PC-9 (cell line): ENCODE results near the gene ACBD5.

ENCODE experiments used
- EZH2 ChIP-seq: fragments of 200-600 bp; sonication (generic); IDR thresholded peaks from 2 replicates; pipeline ENCODE4 v1.8.0; 2017; ENCODE audit warnings: antibody characterized with exemption, low read depth
- TF ChIP-seq, protein P1 (sequence below): fragments of 200-600 bp; sonication (generic); conservative IDR thresholded peaks from 2 replicates; pipeline ENCODE4 v1.6.1; 2017; ENCODE audit warnings: mixed run types, antibody characterized with exemption, mild to moderate bottlenecking, moderate library complexity

DNA sequence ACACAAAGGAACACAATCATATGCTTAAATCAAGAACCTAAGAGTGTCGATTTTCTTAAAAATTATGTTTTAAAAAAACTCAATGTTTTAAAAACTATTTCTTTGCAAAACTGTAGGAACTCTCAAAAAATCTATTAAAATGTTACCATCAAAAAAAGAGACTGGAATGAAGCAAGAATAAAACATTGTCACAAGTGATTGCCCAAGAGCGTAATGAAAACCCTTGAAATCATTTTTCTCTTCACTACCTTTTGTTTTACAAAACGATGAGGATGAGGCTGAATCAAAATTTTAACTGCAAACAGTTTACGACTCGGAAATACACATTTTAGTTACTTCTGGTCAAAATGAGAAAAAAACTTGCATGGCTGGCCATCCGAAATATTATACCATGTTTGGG lies 87.3 kb downstream of the ACBD5 start:
- TF ChIP-seq, protein P1, sequence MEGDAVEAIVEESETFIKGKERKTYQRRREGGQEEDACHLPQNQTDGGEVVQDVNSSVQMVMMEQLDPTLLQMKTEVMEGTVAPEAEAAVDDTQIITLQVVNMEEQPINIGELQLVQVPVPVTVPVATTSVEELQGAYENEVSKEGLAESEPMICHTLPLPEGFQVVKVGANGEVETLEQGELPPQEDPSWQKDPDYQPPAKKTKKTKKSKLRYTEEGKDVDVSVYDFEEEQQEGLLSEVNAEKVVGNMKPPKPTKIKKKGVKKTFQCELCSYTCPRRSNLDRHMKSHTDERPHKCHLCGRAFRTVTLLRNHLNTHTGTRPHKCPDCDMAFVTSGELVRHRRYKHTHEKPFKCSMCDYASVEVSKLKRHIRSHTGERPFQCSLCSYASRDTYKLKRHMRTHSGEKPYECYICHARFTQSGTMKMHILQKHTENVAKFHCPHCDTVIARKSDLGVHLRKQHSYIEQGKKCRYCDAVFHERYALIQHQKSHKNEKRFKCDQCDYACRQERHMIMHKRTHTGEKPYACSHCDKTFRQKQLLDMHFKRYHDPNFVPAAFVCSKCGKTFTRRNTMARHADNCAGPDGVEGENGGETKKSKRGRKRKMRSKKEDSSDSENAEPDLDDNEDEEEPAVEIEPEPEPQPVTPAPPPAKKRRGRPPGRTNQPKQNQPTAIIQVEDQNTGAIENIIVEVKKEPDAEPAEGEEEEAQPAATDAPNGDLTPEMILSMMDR = no peak
- no peak for TF ChIP-seq EZH2
